SK-N-SH (cell line): ENCODE data around the gene C19orf44. TPM values are rescaled to one million over a fixed set of nuclear protein-coding genes. Genes with fewer than 3 reads are reported as not detected.

Experiments used
- CTCF ChIA-PET: fragments of 300-600, 350-600 bp; formaldehyde crosslinking; extraction: SDS; loops from one replicate; lab custom pipeline; 2021; lab: Yijun Ruan, JAX
- POLR2A ChIA-PET: fragments of 350-600 bp; sonication (Branson Sonifier 250); formaldehyde crosslinking; extraction: SDS; loops from one replicate; lab custom pipeline; 2020; ENCODE audit warnings: antibody characterized with exemption, inconsistent platforms; lab: Yijun Ruan, JAX
- DNase-seq: peaks from one replicate; pipeline ENCODE4 v3.0.0; 2012
- H2AFZ ChIP-seq: fragments of 200-600 bp; sonication (generic); 2 replicates; pipeline ENCODE4 v1.8.1; 2016; ENCODE audit warnings: antibody characterized with exemption, mild to moderate bottlenecking, low read depth
- H3F3A ChIP-seq: fragments of 200-600 bp; sonication (generic); replicated peaks from 2 replicates; pipeline ENCODE3; 2016; ENCODE audit warnings: antibody characterized with exemption, mild to moderate bottlenecking; ENCODE audit not compliant: insufficient read depth
- H3K27ac ChIP-seq, 2 experiments: fragments of 200-500 bp in 1 of 2; fragments of 200-600 bp in 1 of 2; sonication (Bioruptor generic) in 1 of 2; sonication (generic), shearing (Covaris generic) in 1 of 2; 2 replicates each; pipeline versions ENCODE4 v1.5.1 to v1.6.1; 2014 to 2016; ENCODE audit warnings: low read depth in 2 of 2, inconsistent platforms in 1 of 2, low read length in 1 of 2, mild to moderate bottlenecking in 1 of 2, mixed read lengths in 1 of 2
- H3K27me3 ChIP-seq: fragments of 200-600 bp; sonication (generic), shearing (Covaris generic); 2 replicates; pipeline ENCODE4 v1.6.1; 2016; ENCODE audit warnings: mixed run types; ENCODE audit not compliant: insufficient read depth
- H3K36me3 ChIP-seq, 2 experiments: fragments of 200-500 bp in 1 of 2; fragments of 200-600 bp in 1 of 2; sonication (Bioruptor generic) in 1 of 2; sonication (generic) in 1 of 2; replicated peaks in 1 of 2; 2 replicates each; pipeline versions ENCODE3 to v1.5.1; 2014 to 2016; ENCODE audit warnings: low read length in 1 of 2, mild to moderate bottlenecking in 1 of 2; ENCODE audit not compliant: insufficient read depth in 2 of 2, control insufficient read depth in 1 of 2
- H3K4me1 ChIP-seq, 2 experiments: fragments of 200-500 bp in 1 of 2; fragments of 200-600 bp in 1 of 2; sonication (Bioruptor generic) in 1 of 2; sonication (generic), shearing (Covaris generic) in 1 of 2; 2 replicates each; pipeline versions ENCODE4 v1.5.1 to v1.6.1; 2014 to 2016; ENCODE audit warnings: low read depth in 1 of 2, low read length in 1 of 2, mixed run types in 1 of 2; ENCODE audit not compliant: insufficient read depth in 2 of 2, control insufficient read depth in 1 of 2
- H3K4me2 ChIP-seq: fragments of 200-600 bp; sonication (generic), shearing (Covaris generic); 2 replicates; pipeline ENCODE4 v1.6.1; 2017; ENCODE audit warnings: mixed run types
- H3K4me3 ChIP-seq, 2 experiments: fragments of 200-500 bp in 1 of 2; fragments of 200-600 bp in 1 of 2; sonication (Bioruptor generic) in 1 of 2; sonication (generic), shearing (Covaris generic) in 1 of 2; 2 replicates each; pipeline versions ENCODE4 v1.5.1 to v1.8.1; 2014 to 2016; ENCODE audit warnings: low read depth in 2 of 2, inconsistent platforms in 1 of 2, low read length in 1 of 2, mild to moderate bottlenecking in 1 of 2, mixed read lengths in 1 of 2, moderate library complexity in 1 of 2
- H3K79me2 ChIP-seq: fragments of 200-600 bp; sonication (generic); 2 replicates; pipeline ENCODE4 v1.8.1; 2017; ENCODE audit warnings: mild to moderate bottlenecking; ENCODE audit not compliant: insufficient read depth
- H3K9ac ChIP-seq: fragments of 200-600 bp; sonication (generic); 2 replicates; pipeline ENCODE4 v1.6.1; 2017; ENCODE audit warnings: mixed run types
- H3K9me2 ChIP-seq: fragments of 200-600 bp; sonication (generic); 2 replicates; pipeline ENCODE4 v1.6.1; 2017; ENCODE audit warnings: mixed run types
- H3K9me3 ChIP-seq: fragments of 200-600 bp; sonication (generic); 2 replicates; pipeline ENCODE4 v1.6.1; 2017; ENCODE audit warnings: mixed run types, mild to moderate bottlenecking, moderate library complexity
- H4K20me1 ChIP-seq: fragments of 200-600 bp; sonication (generic); 2 replicates; pipeline ENCODE4 v1.6.1; 2017; ENCODE audit warnings: mild to moderate bottlenecking, mixed run types; ENCODE audit not compliant: insufficient read depth
- CHD2 ChIP-seq: fragments of 150-350 bp; IDR thresholded peaks from 2 replicates; pipeline ENCODE4 v1.6.1; 2018; ENCODE audit warnings: low read length; ENCODE audit not compliant: partially characterized antibody
- FOXJ3 ChIP-seq: sonication (generic); formaldehyde crosslinking; IDR thresholded peaks from 2 replicates; pipeline ENCODE4 v1.5.1; 2020; ENCODE audit warnings: mild to moderate bottlenecking, missing genetic modification reagents
- FOXM1 ChIP-seq: IDR thresholded peaks from 2 replicates; pipeline ENCODE4 v1.4.0; 2012; ENCODE audit warnings: low read depth, mild to moderate bottlenecking
- GABPA ChIP-seq: IDR thresholded peaks from 2 replicates; pipeline ENCODE4 v1.4.0; 2012; ENCODE audit warnings: low read depth, mild to moderate bottlenecking
- GATA2 ChIP-seq: sonication (generic); formaldehyde crosslinking; IDR thresholded peaks from 2 replicates; pipeline ENCODE4 v1.5.0; 2020; ENCODE audit warnings: mild to moderate bottlenecking, missing genetic modification reagents
- MEF2A ChIP-seq: IDR thresholded peaks from 2 replicates; pipeline ENCODE4 v1.4.0; 2012; ENCODE audit warnings: low read depth, borderline replicate concordance
- NFIC ChIP-seq: IDR thresholded peaks from 2 replicates; pipeline ENCODE4 v1.4.0; 2012; ENCODE audit warnings: borderline replicate concordance
- NRF1 ChIP-seq: IDR thresholded peaks from 2 replicates; pipeline ENCODE4 v1.6.1; 2012; ENCODE audit warnings: low read depth, mild to moderate bottlenecking, low read length
- RAD21 ChIP-seq: IDR thresholded peaks from 2 replicates; pipeline ENCODE4 v1.6.1; 2012; ENCODE audit warnings: mild to moderate bottlenecking, low read length
- RCOR1 ChIP-seq: fragments of 150-350 bp; IDR thresholded peaks from 2 replicates; pipeline ENCODE4 v1.6.1; 2017; ENCODE audit warnings: antibody characterized with exemption, low read length
- SMC3 ChIP-seq: IDR thresholded peaks from 2 replicates; pipeline ENCODE4 v1.6.1; 2012; ENCODE audit warnings: low read depth, low read length, improper control_type of control experiment
- WGBS: methylation state at CpG from one replicate; pipeline ENCODE4 v1.1.6; 2017; ENCODE audit warnings: low lambda C conversion rate; 5-methylcytosine and 5-hydroxymethylcytosine counted together
- polyA plus RNA-seq, 3 experiments: library from polyadenylated mRNA; depleted of rRNA; stranded (reverse); fragments of >200 nt; gene quantifications; 2 replicates each; pipeline ENCODE4 v1.2.3, GENCODE V29; 2012
- TF ChIP-seq, protein P1 (sequence below): IDR thresholded peaks from 2 replicates; pipeline ENCODE4 v1.6.1; 2012; ENCODE audit warnings: mild to moderate bottlenecking, low read depth, low read length, moderate library complexity
- TF ChIP-seq, protein P2 (sequence below): IDR thresholded peaks from 2 replicates; pipeline ENCODE4 v1.4.0; 2012; ENCODE audit warnings: low read depth, borderline replicate concordance
- TF ChIP-seq, protein P3 (sequence below): fragments of 150-350 bp; IDR thresholded peaks from 2 replicates; pipeline ENCODE4 v1.6.1; 2016; ENCODE audit warnings: mild to moderate bottlenecking, low read depth, low read length
- TF ChIP-seq, protein P4 (sequence below): IDR thresholded peaks from 2 replicates; pipeline ENCODE4 v1.4.0; 2012; ENCODE audit warnings: low read depth, borderline replicate concordance

Gene C19orf44
- polyA plus RNA-seq, 1 of the 3 experiments (the other 2 are of a cell fraction) = 6.0 TPM

DNA sequence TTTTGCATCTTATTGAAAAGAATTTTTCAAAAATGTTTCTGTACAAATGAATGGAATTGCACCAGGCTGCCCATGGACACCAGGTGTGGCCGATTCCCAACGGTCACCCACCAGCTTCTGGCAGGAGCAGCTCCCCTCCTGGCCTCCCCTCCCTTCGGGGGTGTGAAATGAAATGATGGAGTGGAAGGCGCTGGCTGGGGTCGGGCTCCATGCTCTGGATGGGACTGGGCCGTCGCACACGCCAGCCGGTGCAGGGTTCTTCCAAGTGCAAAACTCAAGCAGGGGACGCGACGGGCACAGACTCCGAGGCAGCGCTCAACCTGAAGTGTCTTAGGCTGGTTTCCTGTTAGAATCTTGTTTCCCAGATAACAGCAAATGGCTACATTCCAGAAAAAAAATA lies 21.9 kb downstream of the C19orf44 start:
- POLR2A ChIA-PET = interaction anchor here (0.6 to 1.8 kb wide), 2 partner anchors 17 to 35 kb away, joined by 3 to 5 read pairs; no protein-coding TSS in a partner anchor
- peaks cover 23 to 65% of the 10 kb centered on the region in 2 experiments for H3K36me3 ChIP-seq

More for the DNA sequence above, 21.9 kb downstream of the C19orf44 start:
- H2AFZ ChIP-seq = no peak overlapping the region
- H3K4me3 ChIP-seq = no peak overlapping the region
- 0 out of 2 replicates have a peak, but pooled peaks cover 8% of the 10 kb centered on the region for H4K20me1 ChIP-seq
- no peaks in the 10 kb centered on the region for H3K79me2 ChIP-seq
- TF ChIP-seq NRF1 (no peak), FOXJ3 (CRISPR knock-in tag) (no peak), SMC3 (no peak), GABPA (no peak), NFIC (no peak), FOXM1 (no peak), RAD21 (no peak), RCOR1 (no peak), CHD2 (no peak), MEF2A (no peak), GATA2 (CRISPR knock-in tag) (no peak)
- TF ChIP-seq, protein P1, sequence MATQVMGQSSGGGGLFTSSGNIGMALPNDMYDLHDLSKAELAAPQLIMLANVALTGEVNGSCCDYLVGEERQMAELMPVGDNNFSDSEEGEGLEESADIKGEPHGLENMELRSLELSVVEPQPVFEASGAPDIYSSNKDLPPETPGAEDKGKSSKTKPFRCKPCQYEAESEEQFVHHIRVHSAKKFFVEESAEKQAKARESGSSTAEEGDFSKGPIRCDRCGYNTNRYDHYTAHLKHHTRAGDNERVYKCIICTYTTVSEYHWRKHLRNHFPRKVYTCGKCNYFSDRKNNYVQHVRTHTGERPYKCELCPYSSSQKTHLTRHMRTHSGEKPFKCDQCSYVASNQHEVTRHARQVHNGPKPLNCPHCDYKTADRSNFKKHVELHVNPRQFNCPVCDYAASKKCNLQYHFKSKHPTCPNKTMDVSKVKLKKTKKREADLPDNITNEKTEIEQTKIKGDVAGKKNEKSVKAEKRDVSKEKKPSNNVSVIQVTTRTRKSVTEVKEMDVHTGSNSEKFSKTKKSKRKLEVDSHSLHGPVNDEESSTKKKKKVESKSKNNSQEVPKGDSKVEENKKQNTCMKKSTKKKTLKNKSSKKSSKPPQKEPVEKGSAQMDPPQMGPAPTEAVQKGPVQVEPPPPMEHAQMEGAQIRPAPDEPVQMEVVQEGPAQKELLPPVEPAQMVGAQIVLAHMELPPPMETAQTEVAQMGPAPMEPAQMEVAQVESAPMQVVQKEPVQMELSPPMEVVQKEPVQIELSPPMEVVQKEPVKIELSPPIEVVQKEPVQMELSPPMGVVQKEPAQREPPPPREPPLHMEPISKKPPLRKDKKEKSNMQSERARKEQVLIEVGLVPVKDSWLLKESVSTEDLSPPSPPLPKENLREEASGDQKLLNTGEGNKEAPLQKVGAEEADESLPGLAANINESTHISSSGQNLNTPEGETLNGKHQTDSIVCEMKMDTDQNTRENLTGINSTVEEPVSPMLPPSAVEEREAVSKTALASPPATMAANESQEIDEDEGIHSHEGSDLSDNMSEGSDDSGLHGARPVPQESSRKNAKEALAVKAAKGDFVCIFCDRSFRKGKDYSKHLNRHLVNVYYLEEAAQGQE = no peak
- TF ChIP-seq, protein P2, sequence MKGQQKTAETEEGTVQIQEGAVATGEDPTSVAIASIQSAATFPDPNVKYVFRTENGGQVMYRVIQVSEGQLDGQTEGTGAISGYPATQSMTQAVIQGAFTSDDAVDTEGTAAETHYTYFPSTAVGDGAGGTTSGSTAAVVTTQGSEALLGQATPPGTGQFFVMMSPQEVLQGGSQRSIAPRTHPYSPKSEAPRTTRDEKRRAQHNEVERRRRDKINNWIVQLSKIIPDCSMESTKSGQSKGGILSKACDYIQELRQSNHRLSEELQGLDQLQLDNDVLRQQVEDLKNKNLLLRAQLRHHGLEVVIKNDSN = no peak
- TF ChIP-seq, protein P3, sequence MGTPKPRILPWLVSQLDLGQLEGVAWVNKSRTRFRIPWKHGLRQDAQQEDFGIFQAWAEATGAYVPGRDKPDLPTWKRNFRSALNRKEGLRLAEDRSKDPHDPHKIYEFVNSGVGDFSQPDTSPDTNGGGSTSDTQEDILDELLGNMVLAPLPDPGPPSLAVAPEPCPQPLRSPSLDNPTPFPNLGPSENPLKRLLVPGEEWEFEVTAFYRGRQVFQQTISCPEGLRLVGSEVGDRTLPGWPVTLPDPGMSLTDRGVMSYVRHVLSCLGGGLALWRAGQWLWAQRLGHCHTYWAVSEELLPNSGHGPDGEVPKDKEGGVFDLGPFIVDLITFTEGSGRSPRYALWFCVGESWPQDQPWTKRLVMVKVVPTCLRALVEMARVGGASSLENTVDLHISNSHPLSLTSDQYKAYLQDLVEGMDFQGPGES = no peak
- TF ChIP-seq, protein P4, sequence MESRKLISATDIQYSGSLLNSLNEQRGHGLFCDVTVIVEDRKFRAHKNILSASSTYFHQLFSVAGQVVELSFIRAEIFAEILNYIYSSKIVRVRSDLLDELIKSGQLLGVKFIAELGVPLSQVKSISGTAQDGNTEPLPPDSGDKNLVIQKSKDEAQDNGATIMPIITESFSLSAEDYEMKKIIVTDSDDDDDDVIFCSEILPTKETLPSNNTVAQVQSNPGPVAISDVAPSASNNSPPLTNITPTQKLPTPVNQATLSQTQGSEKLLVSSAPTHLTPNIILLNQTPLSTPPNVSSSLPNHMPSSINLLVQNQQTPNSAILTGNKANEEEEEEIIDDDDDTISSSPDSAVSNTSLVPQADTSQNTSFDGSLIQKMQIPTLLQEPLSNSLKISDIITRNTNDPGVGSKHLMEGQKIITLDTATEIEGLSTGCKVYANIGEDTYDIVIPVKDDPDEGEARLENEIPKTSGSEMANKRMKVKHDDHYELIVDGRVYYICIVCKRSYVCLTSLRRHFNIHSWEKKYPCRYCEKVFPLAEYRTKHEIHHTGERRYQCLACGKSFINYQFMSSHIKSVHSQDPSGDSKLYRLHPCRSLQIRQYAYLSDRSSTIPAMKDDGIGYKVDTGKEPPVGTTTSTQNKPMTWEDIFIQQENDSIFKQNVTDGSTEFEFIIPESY = no peak
- H3K4me1 ChIP-seq = no peaks in the 10 kb centered on the region
- 88% methylated on average over 14 of the region's 14 CpGs for WGBS
- no peaks in the 10 kb centered on the region for H3K9me3 ChIP-seq
- H3K27me3 ChIP-seq = no peaks in the 10 kb centered on the region
- H3K27ac ChIP-seq = no peak overlapping the region
- H3F3A ChIP-seq = peaks cover 6% of the 10 kb centered on the region
- no peak overlapping the region for H3K4me2 ChIP-seq
- H3K9me2 ChIP-seq = no peaks in the 10 kb centered on the region
- no peak for DNase-seq
- CTCF ChIA-PET = interaction anchor here (2.1 to 2.2 kb wide), 2 partner anchors 9 to 76 kb away, joined by 6 to 12 read pairs; no protein-coding TSS in a partner anchor
- H3K9ac ChIP-seq = no peak overlapping the region
